GM18861 (cell line): ENCODE data around the gene SLC2A11.
A peak's percentile ranks its signal among the peaks of the same experiment; 100 is the strongest.
"Not testable (repeated sequence)": the region's sequence is repeated elsewhere in the genome, so short reads cannot be mapped to it uniquely, and the experiment has no call there.

Source experiments
- ATAC-seq: cut with Tn5 transposase; IDR thresholded peaks from one replicate; pipeline ENCODE4 v1.9.1; 2021; ENCODE audit not compliant: unreplicated experiment

SLC2A11 gene

DNA sequence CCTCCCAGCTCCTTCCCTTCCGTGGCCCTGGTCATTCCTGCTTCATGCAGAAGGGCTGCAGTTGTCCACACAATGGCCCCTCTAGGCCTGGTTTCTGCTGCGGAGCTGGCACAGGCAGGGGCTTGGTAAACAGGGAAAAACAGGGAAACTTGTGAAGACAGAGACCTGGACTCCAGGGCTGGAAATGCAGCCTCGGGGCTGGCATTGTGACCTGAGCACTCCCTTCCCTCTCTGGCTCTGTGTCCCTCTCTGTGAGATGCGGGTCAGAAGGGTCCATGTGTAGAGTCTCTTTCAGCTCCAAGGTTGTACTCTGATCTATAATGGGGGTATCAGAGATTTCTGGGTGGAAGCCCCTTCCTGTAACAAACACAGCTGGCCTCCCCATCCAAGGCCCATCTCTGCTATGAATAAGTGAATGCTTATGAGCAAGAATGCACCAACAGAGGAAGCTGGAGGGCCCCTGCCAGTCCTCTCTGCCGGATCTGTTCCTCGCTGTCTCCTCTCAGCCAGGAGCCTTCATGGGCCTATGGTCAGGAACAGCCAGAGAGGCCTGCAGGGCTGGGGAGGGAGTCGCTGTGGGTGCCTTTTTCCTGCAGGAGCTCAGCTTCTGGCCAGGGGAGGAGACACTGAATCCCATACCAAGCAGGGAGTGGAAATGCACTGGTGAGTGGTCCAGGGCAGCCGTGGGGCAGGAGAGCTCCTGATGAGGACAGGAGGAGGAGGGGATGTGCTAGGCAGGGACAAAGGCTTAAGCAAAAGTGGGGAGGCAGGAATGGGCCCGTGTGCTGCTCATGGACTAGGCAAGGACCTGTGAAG is 12.2 kb upstream of the SLC2A11 start:
- ATAC-seq = no peak

DNA sequence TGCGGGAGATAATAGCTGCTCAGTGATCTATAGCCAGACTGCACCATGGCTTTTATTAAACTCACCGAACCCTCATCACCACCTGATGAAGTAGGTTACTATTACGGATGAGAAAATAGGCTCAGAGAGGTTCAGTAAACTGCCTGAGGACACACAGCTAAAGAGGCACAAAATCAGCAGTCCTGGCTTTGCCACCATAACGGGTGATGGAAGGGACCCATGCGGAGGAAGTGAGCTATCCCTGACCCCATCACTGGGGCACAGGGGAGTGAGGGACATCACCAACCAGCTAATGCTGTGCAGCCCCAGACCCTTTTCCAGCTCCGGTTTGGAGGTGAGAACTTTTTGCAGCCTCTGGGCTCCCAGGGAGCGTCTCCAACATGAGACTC is 11.6 kb upstream of the SLC2A11 start:
- ATAC-seq = no peak

DNA sequence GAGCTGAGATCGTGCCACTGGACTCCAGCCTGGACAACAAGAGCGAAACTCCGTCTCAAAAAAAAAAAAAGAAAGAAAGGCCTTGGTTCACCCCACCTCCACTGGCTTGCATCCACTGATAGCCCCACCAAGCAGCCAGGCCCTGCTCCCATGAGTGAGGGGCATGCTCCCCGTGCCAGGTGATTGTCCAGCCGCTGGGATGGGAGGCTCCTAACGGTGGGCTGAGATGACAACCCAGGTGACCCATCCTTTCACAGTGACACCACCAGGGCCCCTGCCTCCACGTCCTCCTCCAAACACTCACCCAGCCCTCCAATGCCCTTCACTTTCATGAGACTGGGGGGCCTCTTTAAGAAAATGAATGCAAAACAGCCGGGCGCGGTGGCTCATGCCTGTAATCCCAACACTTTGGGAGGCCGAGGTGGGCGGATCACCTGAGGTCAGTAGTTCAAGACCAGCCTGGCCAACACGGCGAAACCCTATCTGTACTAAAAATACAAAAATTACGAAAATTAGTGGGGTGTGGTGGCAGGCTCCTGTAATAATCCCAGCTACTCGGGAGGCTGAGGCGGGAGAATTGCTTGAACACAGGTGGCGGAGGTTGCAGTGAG is 10.3 kb upstream of the SLC2A11 start:
- no peak for ATAC-seq

DNA sequence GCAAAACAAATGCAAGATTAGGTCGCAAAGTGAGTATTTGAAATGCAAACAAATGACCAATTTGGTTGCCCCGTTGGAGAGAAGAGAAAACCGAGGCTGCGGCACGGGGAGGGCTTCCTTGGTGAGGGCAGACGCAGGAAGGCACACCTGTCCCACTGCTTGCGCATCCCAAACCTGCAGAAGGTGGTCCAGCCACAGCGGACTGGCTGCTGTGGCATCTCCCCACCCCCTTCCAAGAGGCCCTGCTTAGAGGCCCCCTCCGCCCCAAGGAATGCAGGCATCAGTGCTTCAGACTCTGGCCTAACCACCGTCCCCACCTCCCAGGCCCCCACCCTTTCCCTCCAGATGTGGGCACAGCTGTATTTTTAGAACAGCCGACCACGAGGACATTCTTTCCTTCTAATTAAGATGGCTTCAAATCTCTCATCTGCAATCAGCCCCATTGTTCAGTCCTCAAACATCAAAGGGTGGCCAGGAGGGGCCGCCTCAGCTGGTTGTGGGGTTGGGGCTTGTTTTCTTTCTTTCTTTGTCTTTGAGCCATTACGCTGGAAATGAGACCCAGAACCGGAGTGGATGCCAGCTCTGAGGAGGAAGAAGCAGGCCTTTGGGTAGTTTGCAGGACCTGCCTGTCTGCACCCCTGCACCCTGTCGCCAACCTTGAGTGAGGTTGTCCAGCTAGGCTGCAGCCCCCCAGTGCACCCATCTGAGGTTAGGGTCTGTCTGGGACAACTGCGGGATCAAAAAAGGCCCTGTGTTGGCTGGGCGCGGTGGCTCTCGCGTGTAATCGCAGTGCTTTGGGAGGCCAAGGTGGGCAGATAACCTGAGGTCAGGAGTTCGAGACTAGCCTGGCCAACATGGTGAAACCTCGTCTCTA is 9.4 kb upstream of the SLC2A11 start:
- no peak for ATAC-seq

DNA sequence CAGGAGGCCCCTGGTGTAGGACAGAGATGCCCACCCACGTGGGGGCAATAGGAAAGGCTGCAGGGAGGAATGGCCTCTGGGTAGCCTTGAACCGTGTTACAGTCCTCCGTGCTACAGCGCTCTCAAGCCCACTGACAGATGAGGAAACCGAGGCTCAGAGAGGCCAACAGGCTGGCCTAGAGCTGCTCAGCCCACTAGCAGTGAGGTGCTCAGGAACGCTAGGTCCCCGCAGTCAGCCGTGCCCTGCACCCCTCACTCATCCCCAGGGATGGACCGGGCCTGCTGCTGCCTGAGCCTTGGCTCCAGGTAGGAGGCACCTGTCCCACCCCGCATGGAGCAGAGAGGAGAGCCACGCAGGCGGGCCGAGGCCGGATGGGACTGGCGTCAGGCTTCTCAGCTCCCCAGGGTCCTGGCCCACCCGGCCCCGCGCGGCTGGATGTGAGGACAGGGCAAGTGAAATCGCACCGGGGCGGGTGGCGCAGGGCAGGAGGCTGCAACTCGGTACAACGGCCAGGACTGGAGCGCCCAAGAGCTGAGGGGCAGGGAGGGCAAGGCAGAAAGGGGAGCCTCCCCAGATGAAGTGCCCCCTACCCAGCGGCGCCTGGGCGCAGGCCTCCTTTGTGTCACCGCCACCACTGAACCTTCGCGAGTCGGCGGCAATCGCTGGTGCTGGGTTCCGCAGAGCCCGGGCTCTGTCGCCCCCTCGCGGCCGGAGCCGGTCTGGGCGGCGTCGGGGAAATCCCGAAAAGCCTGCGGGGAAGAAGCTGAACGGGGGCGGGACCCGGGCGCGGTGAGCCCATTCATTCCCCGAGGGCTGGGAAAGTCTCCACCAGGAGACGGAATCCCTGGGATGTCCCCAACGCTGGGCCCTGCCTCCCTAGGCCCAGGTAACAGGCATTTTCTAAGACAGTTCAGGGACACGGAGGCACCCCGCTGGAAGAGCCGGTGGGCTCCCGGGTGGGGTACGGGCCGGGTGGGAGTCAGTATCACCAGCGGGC is 8.4 kb upstream of the SLC2A11 start:
- ATAC-seq = no peak

DNA sequence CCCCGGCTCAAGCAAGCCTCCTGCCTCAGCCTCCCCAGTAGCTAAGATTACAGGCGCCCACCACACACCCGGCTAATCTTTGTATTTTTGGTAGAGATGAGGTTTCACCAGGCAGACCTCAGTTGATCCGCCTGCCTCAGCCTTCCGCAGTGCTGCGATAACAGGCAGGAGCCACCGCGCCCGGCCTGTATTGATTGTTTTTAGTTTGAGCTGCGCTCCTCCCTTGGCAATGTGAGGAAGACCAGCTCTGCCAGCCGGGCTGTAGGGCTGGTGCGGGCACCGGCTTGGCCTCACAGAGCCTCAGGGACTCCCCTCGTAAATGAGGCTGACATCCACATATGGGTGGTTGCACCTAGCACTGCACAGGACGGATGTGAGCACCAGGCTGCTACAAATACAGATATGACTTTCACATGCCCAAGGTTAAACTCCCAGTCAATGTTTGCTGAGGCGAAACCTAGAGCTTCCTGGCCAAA is 7.5 kb upstream of the SLC2A11 start:
- peak; percentile 86 for ATAC-seq

DNA sequence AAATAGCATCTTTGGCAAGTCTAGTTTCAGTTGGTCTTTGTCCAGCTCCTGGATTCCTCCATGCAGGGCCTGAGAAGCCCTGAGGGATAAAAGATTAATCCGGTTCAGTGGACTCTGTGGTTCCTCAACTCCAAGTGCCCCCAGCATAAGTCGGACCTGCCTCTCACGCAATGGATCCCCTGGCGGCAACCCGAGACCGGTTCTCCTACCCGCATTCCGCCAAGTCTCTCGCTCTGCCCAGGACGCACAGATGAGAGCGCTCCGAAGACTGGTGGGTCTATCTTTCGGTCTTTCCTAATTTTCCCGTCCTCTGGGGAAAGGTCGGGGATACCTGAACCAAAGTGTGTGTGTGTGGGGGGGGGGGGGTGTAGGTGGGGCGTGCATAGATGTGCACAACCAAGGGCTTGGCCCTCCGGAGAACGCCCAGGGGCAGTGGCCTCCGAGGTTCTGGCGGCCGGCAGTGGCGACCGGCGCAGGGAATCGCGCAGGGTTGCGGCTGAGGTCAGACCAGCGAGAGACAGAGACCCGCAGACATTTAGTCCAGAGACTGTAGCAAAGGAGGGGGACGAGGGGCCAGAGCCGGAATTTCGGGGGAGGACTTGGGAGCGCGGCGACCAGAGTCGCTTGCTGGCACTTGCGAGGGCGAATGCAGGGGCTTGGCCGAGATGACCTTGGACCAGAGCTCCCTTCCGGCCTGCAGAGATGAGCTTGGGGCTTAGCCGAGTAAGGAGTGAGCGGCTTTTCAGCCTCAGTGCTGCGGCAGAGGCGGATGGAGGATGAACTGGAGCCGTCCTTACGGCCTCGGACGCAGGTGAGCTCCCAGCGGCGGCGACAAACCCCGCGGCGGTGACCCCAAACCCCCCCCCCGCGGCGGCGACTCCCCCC is 712 bp upstream of the SLC2A11 start:
- ATAC-seq = peak; percentile 20

DNA sequence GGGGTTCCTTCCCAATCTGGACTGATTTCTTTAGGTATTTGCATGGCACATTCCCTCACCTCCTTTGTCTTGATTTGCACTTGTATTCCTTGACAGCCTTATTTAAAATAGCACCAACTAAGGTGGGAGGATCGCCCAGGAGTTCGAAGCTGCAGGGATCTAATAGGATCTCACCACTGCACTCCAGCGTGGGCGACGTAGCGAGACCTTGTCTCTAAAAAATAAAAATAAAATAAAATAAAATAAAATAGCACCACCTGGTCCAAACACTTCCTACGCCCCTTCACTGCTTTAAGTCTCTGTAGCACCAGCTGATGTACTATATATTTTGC is 775 bp downstream of the SLC2A11 start:
- no peak for ATAC-seq

DNA sequence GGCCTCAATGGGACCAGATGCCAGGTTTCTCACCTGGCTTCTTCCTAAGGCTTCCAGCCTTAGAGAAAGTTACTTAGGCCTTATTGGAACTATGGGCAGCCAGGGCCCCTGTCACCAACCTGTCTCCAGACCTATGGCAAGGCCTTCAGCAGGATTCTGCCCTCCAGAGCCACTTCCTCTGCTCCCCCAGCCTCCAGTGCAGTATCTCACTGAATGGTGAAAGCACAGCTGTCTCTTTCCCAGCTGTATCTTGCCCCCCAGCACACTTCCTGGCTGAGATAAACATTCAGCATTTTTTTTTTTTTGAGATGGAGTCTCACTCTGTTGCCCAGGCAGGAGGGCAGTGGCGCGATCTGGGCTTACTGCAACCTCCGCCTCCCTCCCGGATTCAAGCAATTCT is 1.5 kb downstream of the SLC2A11 start:
- no peak for ATAC-seq

DNA sequence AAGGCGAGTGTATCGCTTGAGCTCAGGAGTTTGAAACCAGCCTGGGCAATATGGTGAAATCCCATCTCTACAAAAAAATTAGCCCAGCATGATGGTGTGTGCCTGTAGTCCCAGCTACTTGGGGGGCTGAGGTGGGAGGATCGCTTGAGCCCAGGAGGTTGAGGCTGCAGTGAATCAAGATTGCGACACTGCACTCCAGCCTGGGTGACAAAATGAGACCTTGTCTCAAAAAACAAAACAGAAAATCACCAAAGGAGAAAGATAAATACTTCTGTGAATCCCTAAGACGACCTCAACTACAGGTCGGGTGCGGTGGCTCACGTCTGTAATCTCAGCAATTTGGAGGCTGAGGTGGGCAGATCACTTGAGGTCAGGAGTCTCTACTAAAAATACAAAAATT is 2.5 kb downstream of the SLC2A11 start:
- ATAC-seq = not testable (repeated sequence)

DNA sequence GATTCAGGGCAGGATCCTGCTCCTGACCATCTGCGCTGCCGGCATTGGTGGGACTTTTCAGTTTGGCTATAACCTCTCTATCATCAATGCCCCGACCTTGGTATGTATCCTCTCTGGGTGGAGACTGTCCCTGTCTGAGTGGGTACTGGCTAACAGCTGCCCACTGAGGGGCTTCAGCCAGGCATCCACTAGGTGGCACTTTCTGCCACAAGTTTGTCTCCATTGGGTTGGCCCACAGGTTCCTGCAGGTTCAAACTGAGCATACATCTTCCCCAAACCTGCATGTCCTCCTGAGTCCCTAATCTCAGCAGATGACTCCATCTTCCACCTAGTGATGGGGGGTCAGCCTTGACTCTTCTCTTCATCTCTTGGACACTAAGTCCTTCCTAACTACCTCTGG is 4.4 kb downstream of the SLC2A11 start:
- ATAC-seq = no peak

DNA sequence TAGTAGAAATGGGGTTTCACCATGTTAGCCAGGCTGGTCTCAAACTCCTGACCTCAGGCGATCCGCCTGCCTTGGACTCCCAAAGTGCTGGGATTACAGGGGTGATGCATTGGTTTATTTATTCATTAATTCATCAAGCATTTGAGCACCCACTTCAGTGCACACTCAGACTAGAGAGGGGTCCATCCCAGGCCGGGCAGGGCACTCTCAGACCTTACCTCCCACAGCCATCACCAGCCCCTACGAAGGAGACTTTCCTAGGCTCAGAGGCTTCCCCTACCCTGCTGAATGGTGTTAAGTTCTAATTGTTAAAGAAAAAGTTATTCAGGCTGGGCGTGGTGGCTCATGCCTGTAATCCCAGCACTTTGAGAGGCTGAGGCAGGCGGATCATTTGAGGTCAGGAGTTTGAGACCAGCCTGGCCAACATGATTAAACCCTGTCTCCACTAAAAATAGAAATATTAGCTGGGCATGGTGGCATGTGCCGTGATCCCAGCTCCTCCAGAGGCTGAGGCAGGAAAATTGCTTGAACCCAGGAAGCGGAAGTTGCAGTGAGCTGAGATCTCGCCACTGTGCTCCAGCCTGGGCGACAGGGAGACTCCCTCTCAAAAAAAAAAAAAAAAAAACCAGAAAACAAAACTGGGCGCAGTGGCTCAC is 7.0 kb downstream of the SLC2A11 start:
- not testable (repeated sequence) for ATAC-seq

DNA sequence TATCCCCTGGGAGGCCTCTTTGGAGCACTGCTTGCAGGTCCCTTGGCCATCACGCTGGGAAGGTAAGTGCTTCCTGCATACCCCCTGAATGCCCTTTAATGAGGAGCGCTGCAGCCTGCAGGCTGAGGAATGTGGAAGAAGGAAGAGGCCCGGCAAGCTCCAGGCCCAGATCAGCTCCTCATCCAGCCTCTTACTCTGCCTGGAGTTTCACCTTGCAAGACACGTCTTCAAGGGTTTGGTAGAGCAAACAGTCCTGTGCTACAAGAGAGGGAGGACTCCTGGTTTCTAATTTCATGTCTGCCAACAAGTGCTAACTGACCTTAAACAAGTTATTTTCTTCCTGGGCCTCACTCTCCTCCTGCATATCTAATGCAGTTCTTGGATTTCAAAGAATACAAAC is 10.9 kb downstream of the SLC2A11 start:
- no peak for ATAC-seq

DNA sequence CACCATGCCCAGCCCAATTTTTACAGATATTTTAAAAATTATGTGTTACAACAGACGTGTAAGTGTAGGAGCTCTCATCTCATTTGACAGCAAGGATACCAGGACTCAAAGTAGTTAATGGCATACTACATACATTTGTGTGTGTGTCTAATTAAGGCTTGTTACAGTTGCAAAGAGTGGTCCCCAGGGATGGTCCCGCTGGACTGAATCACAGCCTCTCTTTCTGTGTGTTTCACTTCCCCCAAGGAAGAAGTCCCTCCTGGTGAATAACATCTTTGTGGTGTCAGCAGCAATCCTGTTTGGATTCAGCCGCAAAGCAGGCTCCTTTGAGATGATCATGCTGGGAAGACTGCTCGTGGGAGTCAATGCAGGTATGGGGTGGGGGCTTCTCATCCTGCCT is 17.2 kb downstream of the SLC2A11 start:
- ATAC-seq = no peak

DNA sequence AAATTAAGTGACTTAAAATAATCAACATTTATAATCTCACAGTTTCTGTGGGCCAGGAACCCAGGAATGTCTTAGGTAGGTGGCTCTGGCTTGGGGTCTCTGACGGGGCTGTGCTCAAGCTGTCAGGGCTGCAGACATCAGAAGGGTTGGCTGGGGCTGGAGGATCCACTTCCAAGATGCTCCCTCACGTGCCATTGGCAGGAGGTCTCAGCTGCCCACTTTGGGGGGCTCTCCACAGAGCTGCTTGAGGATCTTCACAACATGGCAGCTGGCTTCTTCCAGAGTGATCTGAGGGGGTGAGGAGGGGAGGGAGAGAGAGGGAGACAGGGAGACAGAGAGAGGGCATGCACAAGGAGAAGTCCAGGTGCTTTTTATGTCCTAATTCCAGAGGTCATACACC is 18.1 kb downstream of the SLC2A11 start:
- no peak for ATAC-seq

DNA sequence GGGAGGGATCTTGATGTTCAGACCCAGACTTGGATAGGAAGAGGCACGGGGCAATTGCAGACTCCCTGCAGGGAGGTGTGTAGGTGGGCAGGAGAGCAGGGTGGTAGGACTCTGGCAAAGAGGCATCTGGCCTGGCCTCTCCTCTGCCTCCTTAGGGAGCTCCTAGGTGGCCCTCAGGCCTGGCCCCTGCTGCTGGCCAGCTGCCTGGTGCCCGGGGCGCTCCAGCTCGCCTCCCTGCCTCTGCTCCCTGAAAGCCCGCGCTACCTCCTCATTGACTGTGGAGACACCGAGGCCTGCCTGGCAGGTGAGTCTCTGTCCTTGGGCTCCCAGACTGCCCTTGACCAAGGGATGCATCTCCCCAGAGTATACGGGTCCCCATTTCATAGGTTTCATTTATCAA is 19.9 kb downstream of the SLC2A11 start:
- ATAC-seq = no peak

DNA sequence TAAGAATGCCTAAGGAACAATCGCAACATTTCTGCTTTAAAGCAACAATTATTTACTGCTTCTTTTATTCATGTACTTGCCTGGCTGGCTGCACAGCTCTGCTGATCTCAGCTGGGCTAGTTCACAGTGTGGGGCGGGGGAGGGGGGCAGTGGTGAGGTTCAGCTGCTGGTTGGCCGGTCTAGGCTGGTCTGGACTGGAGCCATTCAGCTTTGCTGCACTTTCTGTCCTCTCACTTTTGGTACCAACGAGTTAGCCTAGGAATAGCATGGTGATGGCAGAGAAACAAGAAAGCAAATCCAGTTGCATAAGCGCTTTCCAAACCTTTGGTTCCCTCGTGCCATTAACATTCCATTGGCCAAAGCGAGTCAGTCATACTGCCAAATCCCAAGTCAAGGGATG is 20.5 kb downstream of the SLC2A11 start:
- ATAC-seq = no peak

DNA sequence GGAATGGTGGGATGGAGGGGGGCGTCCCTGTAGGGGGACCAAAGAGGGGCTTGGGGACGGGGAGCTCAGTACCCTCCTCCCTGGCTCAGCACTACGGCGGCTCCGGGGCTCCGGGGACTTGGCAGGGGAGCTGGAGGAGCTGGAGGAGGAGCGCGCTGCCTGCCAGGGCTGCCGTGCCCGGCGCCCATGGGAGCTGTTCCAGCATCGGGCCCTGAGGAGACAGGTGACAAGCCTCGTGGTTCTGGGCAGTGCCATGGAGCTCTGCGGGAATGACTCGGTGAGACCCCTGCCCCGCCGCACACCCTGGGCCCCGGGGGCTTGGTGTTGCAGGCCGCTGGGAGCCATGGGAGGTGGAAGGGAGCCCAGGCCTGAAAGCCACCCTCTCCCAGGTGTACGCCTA is 24.7 kb downstream of the SLC2A11 start:
- ATAC-seq = no peak

DNA sequence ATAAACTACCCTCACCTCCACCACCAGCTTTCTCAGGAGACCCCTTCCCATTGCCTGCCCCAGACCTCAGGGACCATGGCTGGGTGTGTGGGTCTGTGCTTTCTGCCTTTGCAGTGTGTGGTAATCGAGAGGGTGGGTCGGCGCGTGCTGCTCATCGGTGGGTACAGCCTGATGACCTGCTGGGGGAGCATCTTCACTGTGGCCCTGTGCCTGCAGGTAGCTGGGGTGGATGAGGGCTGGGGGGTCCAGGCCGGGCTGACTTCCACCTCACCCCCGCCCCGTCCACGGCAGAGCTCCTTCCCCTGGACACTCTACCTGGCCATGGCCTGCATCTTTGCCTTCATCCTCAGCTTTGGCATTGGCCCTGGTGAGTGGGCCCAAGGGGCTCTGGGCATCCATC is 26.0 kb downstream of the SLC2A11 start:
- ATAC-seq = no peak
